H1 (cell line): Measurements from ENCODE around the gene TP53BP1.

ENCODE experiments used
- ATF3 ChIP-seq: IDR thresholded peaks from 2 replicates; pipeline ENCODE4 v1.6.1; 2011; ENCODE audit warnings: low read depth, mild to moderate bottlenecking, low read length; ENCODE audit not compliant: insufficient read depth
- BRCA1 ChIP-seq: IDR thresholded peaks from 2 replicates; pipeline ENCODE4 v1.6.1; 2012; ENCODE audit warnings: low read depth, low read length, improper control_type of control experiment
- EZH2 ChIP-seq: fragments of 200-600 bp; sonication (generic); IDR thresholded peaks from 2 replicates; pipeline ENCODE4 v1.7.1; 2012; ENCODE audit warnings: low read depth, mild to moderate bottlenecking, moderate library complexity, low read length, inconsistent platforms; ENCODE audit not compliant: severe bottlenecking
- FOSL1 ChIP-seq: IDR thresholded peaks from 2 replicates; pipeline ENCODE4 v1.6.1; 2011; ENCODE audit warnings: mild to moderate bottlenecking, low read depth, low read length, moderate library complexity; ENCODE audit not compliant: insufficient read depth
- SIX5 ChIP-seq: IDR thresholded peaks from 2 replicates; pipeline ENCODE4 v1.6.1; 2011; ENCODE audit warnings: mild to moderate bottlenecking, low read depth, low read length
- SP4 ChIP-seq: IDR thresholded peaks from 2 replicates; pipeline ENCODE4 v1.6.1; 2012; ENCODE audit warnings: low read length, inconsistent platforms
- USF2 ChIP-seq: IDR thresholded peaks from 2 replicates; pipeline ENCODE4 v1.6.1; 2011; ENCODE audit warnings: low read length, improper control_type of control experiment

DNA sequence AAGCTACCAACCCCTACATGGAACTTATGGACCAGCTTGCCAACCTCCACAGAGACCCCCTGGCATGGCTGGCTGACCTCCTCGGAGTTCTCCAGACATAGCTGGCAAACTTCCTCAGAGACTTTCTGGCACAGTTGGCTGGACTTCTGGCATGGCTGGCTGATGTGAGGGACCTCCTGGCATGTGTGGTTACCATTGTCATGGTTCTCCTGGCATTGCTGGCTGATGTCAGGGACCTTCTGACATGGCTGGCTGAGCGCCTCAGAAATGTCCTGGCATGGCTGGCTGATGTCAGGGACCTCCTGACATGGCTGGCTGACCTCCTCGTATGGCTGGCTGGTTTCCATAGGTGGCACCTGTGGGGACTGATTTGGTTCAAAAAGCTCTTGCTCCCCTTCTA lies 41.9 kb upstream of the TP53BP1 start:
- TF ChIP-seq EZH2 = no peak
- no peak for TF ChIP-seq BRCA1
- no peak for TF ChIP-seq SP4
- no peak for TF ChIP-seq SIX5
- no peak for TF ChIP-seq USF2
- TF ChIP-seq ATF3 = no peak
- no peak for TF ChIP-seq FOSL1
